ENCODE results near the gene ZNF106. TPM values are rescaled to one million over a fixed set of nuclear protein-coding genes. Genes with fewer than 3 reads are reported as not detected.
A peak's percentile ranks its signal among the peaks of the same experiment; 100 is the strongest.

The ZNF106 gene
- total RNA-seq, 1 experiment from 2014 or later: 28.5 TPM

DNA sequence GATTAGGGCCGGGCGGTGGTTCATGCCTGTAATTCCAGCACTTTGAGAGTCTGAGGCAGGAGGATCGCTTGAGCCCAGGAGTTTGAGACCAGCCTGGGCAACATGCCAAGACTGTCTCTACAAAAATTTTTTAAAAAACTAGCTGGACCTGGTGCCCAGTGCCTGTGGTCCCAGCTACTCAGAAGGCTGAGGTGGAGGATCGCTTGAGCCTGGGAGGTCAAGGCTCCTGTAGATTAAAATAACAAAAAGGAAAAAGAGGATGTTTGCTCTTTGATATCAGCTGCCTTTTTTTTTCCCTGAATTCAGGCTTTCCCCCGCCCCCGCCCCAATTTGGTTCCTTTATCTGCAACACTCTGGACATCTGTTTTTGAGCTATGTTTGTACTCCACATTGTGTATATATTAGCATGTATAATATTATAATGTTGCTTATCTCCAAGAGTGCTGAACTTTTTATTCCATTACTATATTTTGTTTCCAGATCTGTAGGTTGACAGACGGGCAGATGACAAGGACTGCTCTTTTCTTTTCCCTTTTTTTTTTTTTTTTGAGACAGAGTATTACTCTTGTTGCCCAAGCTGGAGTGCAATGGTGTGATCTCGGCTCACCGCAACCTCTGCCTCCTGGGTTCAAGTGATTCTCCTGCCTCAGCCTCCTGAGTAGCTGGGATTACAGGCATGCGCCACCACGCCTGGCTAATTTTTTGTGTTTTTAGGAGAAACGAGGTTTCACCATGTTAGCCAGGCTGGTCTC, 9.1 kb upstream of the ZNF106 start:
- Histone ChIP-seq H2AFZ (ENCODE audit: low read depth, low read length, poor library complexity, severe bottlenecking) (no peak overlapping the region), H4K20me1 (ENCODE audit: insufficient read depth) (no peaks in the 10 kb centered on the region), H3K4me1 (ENCODE audit: control insufficient read depth in 1 of 2, insufficient read depth in 2 of 2, low read length in 2 of 2) (peaks cover 27% of the 10 kb centered on the region in 2 experiments), H3K27me3 (ENCODE audit: insufficient read depth, low read length) (no peaks in the 10 kb centered on the region), H3K36me3 (ENCODE audit: control insufficient read depth in 1 of 2, insufficient read depth in 2 of 2, low read length in 2 of 2) (no peaks in the 10 kb centered on the region), H3K9me3 (ENCODE audit: control insufficient read depth in 1 of 2, insufficient read depth in 1 of 2, low read depth in 1 of 2, low read length in 2 of 2) (no peaks in the 10 kb centered on the region), H3K4me3 (replicated peaks in 1 of 2; ENCODE audit: low read depth in 1 of 2, low read length in 2 of 2) (no peak overlapping the region), H3K9me2 (ENCODE audit: insufficient read depth) (no peaks in the 10 kb centered on the region), H3K9ac (ENCODE audit: low read length) (no peak overlapping the region), H3K27ac (ENCODE audit: low read depth, low read length) (peak overlapping the region; percentile 45; the same call in 1 of the 2 replicates), H3K4me2 (ENCODE audit: low read length) (peak overlapping the region; percentile 49; the same call in 1 of the 2 replicates), H3K79me2 (ENCODE audit: insufficient read depth, low read length) (peaks cover 14% of the 10 kb centered on the region; the same call in 1 of the 2 replicates)
- ChIA-PET RAD21 (ENCODE audit: low non-redundant PET in 1 of 2, low total read pairs in 2 of 2, uncharacterized antibody in 2 of 2, unreplicated experiment in 2 of 2) (no interaction called here), CTCF (interaction anchor here (0.6 kb wide), 1 partner anchor 27 kb away, joined by 4 read pairs; no protein-coding TSS in a partner anchor), POLR2A (no interaction called here)
- no TSS peak for BruUV-seq (replicated peaks)
- intact Hi-C loops (cut with micrococcal nuclease): no loop called here
- TF ChIP-seq POLR2AphosphoS5 (IDR thresholded peaks at IDR 0.05; ENCODE audit: low read depth, low read length): no peak
- TF ChIP-seq, protein P1, sequence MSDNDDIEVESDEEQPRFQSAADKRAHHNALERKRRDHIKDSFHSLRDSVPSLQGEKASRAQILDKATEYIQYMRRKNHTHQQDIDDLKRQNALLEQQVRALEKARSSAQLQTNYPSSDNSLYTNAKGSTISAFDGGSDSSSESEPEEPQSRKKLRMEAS (IDR thresholded peaks at IDR 0.05): no peak
- TF ChIP-seq ELF1 (IDR thresholded peaks at IDR 0.05; ENCODE audit: borderline replicate concordance, low read depth): no peak
- TF ChIP-seq EGR1 (IDR thresholded peaks at IDR 0.05; ENCODE audit: low read depth): no peak
- TF ChIP-seq, protein P2, sequence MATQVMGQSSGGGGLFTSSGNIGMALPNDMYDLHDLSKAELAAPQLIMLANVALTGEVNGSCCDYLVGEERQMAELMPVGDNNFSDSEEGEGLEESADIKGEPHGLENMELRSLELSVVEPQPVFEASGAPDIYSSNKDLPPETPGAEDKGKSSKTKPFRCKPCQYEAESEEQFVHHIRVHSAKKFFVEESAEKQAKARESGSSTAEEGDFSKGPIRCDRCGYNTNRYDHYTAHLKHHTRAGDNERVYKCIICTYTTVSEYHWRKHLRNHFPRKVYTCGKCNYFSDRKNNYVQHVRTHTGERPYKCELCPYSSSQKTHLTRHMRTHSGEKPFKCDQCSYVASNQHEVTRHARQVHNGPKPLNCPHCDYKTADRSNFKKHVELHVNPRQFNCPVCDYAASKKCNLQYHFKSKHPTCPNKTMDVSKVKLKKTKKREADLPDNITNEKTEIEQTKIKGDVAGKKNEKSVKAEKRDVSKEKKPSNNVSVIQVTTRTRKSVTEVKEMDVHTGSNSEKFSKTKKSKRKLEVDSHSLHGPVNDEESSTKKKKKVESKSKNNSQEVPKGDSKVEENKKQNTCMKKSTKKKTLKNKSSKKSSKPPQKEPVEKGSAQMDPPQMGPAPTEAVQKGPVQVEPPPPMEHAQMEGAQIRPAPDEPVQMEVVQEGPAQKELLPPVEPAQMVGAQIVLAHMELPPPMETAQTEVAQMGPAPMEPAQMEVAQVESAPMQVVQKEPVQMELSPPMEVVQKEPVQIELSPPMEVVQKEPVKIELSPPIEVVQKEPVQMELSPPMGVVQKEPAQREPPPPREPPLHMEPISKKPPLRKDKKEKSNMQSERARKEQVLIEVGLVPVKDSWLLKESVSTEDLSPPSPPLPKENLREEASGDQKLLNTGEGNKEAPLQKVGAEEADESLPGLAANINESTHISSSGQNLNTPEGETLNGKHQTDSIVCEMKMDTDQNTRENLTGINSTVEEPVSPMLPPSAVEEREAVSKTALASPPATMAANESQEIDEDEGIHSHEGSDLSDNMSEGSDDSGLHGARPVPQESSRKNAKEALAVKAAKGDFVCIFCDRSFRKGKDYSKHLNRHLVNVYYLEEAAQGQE (IDR thresholded peaks at IDR 0.05; ENCODE audit: low read depth): no peak
- no peak for TF ChIP-seq YY1 (IDR thresholded peaks at IDR 0.05; ENCODE audit: extremely low read depth, insufficient replicate concordance, low read depth, low read length)
- TF ChIP-seq POLR2A (IDR thresholded peaks at IDR 0.05; ENCODE audit: borderline replicate concordance, extremely low read depth, insufficient read depth, insufficient read length): no peak
- TF ChIP-seq SRF (IDR thresholded peaks at IDR 0.05; ENCODE audit: low read depth): no peak
- TF ChIP-seq, protein P3, sequence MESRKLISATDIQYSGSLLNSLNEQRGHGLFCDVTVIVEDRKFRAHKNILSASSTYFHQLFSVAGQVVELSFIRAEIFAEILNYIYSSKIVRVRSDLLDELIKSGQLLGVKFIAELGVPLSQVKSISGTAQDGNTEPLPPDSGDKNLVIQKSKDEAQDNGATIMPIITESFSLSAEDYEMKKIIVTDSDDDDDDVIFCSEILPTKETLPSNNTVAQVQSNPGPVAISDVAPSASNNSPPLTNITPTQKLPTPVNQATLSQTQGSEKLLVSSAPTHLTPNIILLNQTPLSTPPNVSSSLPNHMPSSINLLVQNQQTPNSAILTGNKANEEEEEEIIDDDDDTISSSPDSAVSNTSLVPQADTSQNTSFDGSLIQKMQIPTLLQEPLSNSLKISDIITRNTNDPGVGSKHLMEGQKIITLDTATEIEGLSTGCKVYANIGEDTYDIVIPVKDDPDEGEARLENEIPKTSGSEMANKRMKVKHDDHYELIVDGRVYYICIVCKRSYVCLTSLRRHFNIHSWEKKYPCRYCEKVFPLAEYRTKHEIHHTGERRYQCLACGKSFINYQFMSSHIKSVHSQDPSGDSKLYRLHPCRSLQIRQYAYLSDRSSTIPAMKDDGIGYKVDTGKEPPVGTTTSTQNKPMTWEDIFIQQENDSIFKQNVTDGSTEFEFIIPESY (IDR thresholded peaks at IDR 0.05; ENCODE audit: extremely low read depth, insufficient replicate concordance, low read length): no peak
- TF ChIP-seq, protein P4, sequence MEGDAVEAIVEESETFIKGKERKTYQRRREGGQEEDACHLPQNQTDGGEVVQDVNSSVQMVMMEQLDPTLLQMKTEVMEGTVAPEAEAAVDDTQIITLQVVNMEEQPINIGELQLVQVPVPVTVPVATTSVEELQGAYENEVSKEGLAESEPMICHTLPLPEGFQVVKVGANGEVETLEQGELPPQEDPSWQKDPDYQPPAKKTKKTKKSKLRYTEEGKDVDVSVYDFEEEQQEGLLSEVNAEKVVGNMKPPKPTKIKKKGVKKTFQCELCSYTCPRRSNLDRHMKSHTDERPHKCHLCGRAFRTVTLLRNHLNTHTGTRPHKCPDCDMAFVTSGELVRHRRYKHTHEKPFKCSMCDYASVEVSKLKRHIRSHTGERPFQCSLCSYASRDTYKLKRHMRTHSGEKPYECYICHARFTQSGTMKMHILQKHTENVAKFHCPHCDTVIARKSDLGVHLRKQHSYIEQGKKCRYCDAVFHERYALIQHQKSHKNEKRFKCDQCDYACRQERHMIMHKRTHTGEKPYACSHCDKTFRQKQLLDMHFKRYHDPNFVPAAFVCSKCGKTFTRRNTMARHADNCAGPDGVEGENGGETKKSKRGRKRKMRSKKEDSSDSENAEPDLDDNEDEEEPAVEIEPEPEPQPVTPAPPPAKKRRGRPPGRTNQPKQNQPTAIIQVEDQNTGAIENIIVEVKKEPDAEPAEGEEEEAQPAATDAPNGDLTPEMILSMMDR (IDR thresholded peaks at IDR 0.05 in 2 of 3, conservative IDR thresholded peaks at IDR 0.05 in 1 of 3; ENCODE audit: borderline replicate concordance in 1 of 3, insufficient read depth in 1 of 3, low read depth in 2 of 3, low read length in 2 of 3): no peak
- ATAC-seq (no peak), DNase-seq (ENCODE audit: low read depth, low spot score) (no peak)
